OCI-LY1 (cell line): ENCODE results near the gene TMA16.
"Not testable (repeated sequence)": the region's sequence is repeated elsewhere in the genome, so short reads cannot be mapped to it uniquely, and the experiment has no call there.

Experiments used
- H2AFZ ChIP-seq: fragments of 200-600 bp; sonication (generic), shearing (Covaris generic); 2 replicates; pipeline ENCODE4 v1.6.0; 2014; ENCODE audit warnings: antibody characterized with exemption, mild to moderate bottlenecking, low read length
- H3F3A ChIP-seq: fragments of 200-600 bp; sonication (generic), shearing (Covaris generic); 2 replicates; pipeline ENCODE4 v1.6.0; 2014; ENCODE audit warnings: mild to moderate bottlenecking, antibody characterized with exemption, low read length, moderate library complexity; ENCODE audit not compliant: insufficient read depth
- H3K27ac ChIP-seq: fragments of 200-600 bp; sonication (generic); 2 replicates; pipeline ENCODE4 v1.5.1; 2014; ENCODE audit warnings: low read length, mixed run types, mild to moderate bottlenecking, low read depth; ENCODE audit not compliant: poor library complexity, severe bottlenecking
- H3K27me3 ChIP-seq: fragments of 200-600 bp; sonication (generic); 2 replicates; pipeline ENCODE4 v1.6.0; 2014; ENCODE audit warnings: antibody characterized with exemption, mild to moderate bottlenecking, low read length, moderate library complexity; ENCODE audit not compliant: insufficient read depth
- H3K36me3 ChIP-seq: fragments of 200-600 bp; sonication (generic); 2 replicates; pipeline ENCODE4 v1.6.1; 2014; ENCODE audit warnings: mild to moderate bottlenecking, antibody characterized with exemption, low read length, moderate library complexity, mixed read lengths; ENCODE audit not compliant: insufficient read depth
- H3K4me1 ChIP-seq: fragments of 200-600 bp; sonication (generic); 2 replicates; pipeline ENCODE4 v1.5.1; 2014; ENCODE audit warnings: mild to moderate bottlenecking, low read length, moderate library complexity; ENCODE audit not compliant: insufficient read depth, severe bottlenecking
- H3K4me2 ChIP-seq: fragments of 200-600 bp; sonication (generic), shearing (Covaris generic); 2 replicates; pipeline ENCODE4 v1.6.1; 2014; ENCODE audit warnings: low read length
- H3K4me3 ChIP-seq: fragments of 200-600 bp; sonication (generic); 2 replicates; pipeline ENCODE4 v1.5.1; 2014; ENCODE audit warnings: low read length, low read depth, mild to moderate bottlenecking, mixed read lengths; ENCODE audit not compliant: poor library complexity, severe bottlenecking
- H3K79me2 ChIP-seq: fragments of 200-600 bp; shearing (Covaris generic); 2 replicates; pipeline ENCODE4 v1.6.1; 2016; ENCODE audit warnings: mixed run types, low read length, mixed read lengths; ENCODE audit not compliant: insufficient read depth
- H3K9ac ChIP-seq: fragments of 200-600 bp; sonication (generic), shearing (Covaris generic); 2 replicates; pipeline ENCODE4 v1.6.1; 2014; ENCODE audit warnings: mild to moderate bottlenecking, low read length, mixed read lengths
- H3K9me2 ChIP-seq: fragments of 200-600 bp; sonication (generic), shearing (Covaris generic); 2 replicates; pipeline ENCODE4 v1.6.1; 2014; ENCODE audit warnings: low read depth, mild to moderate bottlenecking, low read length, mixed read lengths
- H3K9me3 ChIP-seq: fragments of 200-600 bp; shearing (Covaris generic); 2 replicates; pipeline ENCODE4 v1.6.1; 2014; ENCODE audit warnings: low read length, mixed read lengths
- H4K20me1 ChIP-seq: fragments of 200-600 bp; sonication (generic), shearing (Covaris generic); 2 replicates; pipeline ENCODE4 v1.6.0; 2016; ENCODE audit warnings: mild to moderate bottlenecking, low read length; ENCODE audit not compliant: insufficient read depth
- EZH2 ChIP-seq: fragments of 200-600 bp; sonication (generic), shearing (Covaris generic); IDR thresholded peaks from 2 replicates; pipeline ENCODE4 v1.8.0; 2017; ENCODE audit warnings: borderline replicate concordance, mixed run types, mild to moderate bottlenecking, antibody characterized with exemption, low read length, moderate library complexity, mixed read lengths
- TF ChIP-seq, protein P1 (sequence below): fragments of 200-600 bp; sonication (generic), shearing (Covaris generic); IDR thresholded peaks from 2 replicates; pipeline ENCODE4 v1.5.1; 2017; ENCODE audit warnings: mild to moderate bottlenecking, antibody characterized with exemption, low read length, moderate library complexity, mixed read lengths

The TMA16 gene

GRCh38 chr4:163494360-163495241, at the start of gene TMA16:
TMA16 (plus strand) TSS chr4:163494690; CDS start chr4:163494802, 112 bp downstream.
- H3K27me3 ChIP-seq: no peaks in the 10 kb centered on the region
- peaks cover 20% of the 10 kb centered on the region for H3K4me1 ChIP-seq
- H3K4me2 ChIP-seq: peak within 1 kb of the TSS; percentile 95
- peaks cover 49% of the 10 kb centered on the region for H3K79me2 ChIP-seq
- H2AFZ ChIP-seq: no peak within 1 kb of the TSS
- H3K9me3 ChIP-seq: no peaks in the 10 kb centered on the region
- H3K9ac ChIP-seq: peak within 1 kb of the TSS; percentile 94
- peaks cover 24% of the 10 kb centered on the region for H3K36me3 ChIP-seq
- TF ChIP-seq EZH2: no peak
- TF ChIP-seq, protein P1, sequence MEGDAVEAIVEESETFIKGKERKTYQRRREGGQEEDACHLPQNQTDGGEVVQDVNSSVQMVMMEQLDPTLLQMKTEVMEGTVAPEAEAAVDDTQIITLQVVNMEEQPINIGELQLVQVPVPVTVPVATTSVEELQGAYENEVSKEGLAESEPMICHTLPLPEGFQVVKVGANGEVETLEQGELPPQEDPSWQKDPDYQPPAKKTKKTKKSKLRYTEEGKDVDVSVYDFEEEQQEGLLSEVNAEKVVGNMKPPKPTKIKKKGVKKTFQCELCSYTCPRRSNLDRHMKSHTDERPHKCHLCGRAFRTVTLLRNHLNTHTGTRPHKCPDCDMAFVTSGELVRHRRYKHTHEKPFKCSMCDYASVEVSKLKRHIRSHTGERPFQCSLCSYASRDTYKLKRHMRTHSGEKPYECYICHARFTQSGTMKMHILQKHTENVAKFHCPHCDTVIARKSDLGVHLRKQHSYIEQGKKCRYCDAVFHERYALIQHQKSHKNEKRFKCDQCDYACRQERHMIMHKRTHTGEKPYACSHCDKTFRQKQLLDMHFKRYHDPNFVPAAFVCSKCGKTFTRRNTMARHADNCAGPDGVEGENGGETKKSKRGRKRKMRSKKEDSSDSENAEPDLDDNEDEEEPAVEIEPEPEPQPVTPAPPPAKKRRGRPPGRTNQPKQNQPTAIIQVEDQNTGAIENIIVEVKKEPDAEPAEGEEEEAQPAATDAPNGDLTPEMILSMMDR: no peak; the same call in 1 of the 2 replicates
- H3F3A ChIP-seq: peaks cover 9% of the 10 kb centered on the region; the same call in 1 of the 2 replicates
- H3K27ac ChIP-seq: peak within 1 kb of the TSS; percentile 86
- H3K9me2 ChIP-seq: no peaks in the 10 kb centered on the region
- peak within 1 kb of the TSS; percentile 90 for H3K4me3 ChIP-seq
- no peaks in the 10 kb centered on the region for H4K20me1 ChIP-seq

DNA sequence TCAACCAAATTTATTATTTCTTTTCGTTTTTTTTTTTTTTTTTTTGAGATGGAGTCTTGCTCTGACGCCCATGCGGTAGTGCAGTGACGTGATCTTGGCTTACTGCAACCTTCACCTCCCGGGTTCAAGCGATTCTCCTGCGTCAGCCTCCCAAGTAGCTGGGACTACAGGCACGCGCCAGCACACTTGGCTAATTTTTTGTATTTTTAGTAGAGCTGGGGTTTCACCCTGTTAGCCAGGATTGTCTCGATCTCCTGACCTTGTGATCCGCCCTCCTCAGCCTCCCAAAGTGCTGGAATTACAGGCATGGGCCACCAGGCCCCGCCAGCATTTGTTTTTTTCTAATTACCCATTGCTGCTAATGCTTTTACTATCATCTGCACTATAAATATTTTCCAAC, 47.5 kb upstream of the TMA16 start:
- not testable (repeated sequence) for H3F3A ChIP-seq, H3K36me3 ChIP-seq, H3K9ac ChIP-seq, H2AFZ ChIP-seq, H3K27ac ChIP-seq, H4K20me1 ChIP-seq, H3K4me2 ChIP-seq, H3K27me3 ChIP-seq, H3K9me2 ChIP-seq, H3K79me2 ChIP-seq, H3K4me1 ChIP-seq, H3K4me3 ChIP-seq, H3K9me3 ChIP-seq

DNA sequence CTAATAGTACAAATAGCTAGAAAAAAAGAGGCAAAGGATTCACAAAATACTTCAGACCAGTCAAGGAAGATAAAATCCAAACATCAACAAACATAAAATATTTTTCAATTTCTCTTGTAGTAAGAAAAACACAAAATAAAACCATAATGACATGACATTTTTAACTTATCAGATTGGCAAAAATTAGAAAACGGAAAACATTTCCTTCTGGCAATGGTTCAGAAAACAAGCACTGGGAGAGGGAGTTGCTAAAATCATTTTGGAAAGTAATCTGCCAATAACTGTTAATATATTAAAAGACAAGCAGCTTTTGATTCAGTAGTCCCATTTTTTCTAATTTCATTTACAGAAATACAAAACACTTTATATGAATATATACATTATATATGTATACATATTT, 47.0 kb upstream of the TMA16 start:
- Histone ChIP-seq H3K27me3 (no peaks in the 10 kb centered on the region), H3K9me2 (no peaks in the 10 kb centered on the region), H3F3A (no peaks in the 10 kb centered on the region), H3K79me2 (no peaks in the 10 kb centered on the region), H3K9me3 (no peaks in the 10 kb centered on the region), H3K36me3 (no peaks in the 10 kb centered on the region), H3K4me3 (no peak overlapping the region), H4K20me1 (no peaks in the 10 kb centered on the region), H2AFZ (no peak overlapping the region), H3K9ac (no peak overlapping the region), H3K4me2 (no peak overlapping the region), H3K4me1 (no peaks in the 10 kb centered on the region), H3K27ac (no peak overlapping the region)
- TF ChIP-seq, protein P1: no peak
- no peak for TF ChIP-seq EZH2
